DMS153 treated with DMSO at 0.1 percent for 48 hours (cell line): ENCODE results near the gene ESPNL.

Experiments
- DNase-seq: peaks from one replicate; lab custom pipeline; 2025; ENCODE audit not compliant: unreplicated experiment; lab: John Stamatoyannopoulos, UW

ESPNL gene

DNA sequence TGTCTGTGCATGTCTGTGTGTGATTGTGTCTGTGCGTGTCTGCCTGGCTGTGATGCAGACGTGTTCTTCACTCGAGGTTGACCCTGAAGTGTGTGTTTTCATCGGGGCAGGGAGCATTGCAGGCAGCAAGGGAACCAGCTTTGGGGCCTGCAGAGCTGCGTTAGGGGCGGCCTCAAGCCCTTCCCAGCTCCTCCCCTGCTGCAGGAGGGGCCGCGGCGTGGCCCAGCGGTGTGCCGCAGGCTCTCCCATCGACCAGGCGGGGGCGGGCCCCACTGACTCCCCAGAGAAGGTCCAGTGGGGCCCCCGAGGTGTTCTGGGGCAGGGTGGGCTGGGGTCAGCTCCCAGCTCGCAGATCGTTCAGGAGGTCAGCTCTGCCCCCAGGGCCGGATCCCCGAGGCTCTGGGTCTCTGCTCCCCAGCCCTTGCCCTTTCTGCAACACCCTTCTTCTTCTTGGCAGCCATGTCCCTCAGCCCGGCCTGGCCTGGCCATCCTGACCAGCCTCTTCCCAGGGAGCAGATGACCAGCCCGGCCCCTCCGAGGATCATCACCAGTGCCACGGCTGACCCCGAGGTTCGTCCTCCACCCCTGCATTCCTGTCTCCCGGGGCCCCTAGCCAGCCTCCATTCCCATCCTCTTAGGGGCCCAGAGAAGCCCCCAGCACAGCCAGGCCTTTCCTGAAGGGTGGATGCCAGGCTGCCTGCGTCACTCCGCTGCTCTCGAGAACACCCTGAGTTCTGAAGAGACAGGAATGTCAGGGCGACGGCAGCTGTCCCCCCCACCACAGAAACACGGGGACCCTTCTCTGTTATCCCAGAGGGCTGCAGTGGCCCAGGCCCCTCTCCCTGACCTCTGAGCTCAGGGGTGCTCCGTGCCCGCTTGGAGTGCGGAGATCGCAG is 27.3 kb downstream of the ESPNL start:
- no peak for DNase-seq

DNA sequence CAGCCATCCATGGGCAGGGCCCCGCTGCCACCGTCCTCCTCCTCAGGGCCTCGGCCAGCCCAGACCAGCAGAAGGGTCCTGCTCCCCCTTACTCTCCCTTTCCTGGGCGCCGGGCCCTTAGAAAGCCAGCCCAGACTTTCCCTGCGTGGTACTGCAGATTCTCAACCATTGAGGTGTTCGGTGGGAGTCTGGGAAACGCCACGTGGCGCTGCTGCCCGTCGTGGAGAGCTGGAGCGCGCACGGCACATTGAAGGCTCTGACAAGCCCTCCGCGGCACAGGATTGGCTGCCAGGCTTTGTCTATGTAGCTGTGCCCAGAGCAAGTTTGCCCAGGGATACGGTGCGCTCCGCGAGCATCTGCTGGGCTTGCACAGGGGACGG is 27.9 kb downstream of the ESPNL start:
- no peak for DNase-seq

DNA sequence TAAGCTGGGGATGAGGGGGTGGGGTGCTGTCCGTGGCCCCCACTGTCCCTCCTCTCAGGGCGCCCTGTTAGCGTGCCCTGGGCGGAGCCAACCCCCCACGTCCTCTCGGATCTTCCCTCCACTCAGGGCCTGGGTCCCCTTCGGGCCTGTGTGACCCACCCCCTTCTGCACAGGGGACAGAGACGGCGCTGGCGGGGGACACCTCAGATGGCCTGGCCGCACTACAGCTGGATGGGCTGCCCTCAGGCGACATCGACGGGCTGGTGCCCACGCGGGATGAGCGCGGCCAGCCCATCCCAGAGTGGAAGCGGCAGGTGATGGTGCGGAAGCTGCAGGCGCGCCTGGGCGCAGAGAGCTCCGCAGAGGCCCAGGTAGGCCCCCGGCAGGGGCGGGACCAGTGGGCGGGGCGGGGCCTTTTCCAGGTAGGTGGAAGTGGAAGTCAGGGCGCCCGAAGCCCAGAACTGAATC is 28.4 kb downstream of the ESPNL start:
- no peak for DNase-seq

DNA sequence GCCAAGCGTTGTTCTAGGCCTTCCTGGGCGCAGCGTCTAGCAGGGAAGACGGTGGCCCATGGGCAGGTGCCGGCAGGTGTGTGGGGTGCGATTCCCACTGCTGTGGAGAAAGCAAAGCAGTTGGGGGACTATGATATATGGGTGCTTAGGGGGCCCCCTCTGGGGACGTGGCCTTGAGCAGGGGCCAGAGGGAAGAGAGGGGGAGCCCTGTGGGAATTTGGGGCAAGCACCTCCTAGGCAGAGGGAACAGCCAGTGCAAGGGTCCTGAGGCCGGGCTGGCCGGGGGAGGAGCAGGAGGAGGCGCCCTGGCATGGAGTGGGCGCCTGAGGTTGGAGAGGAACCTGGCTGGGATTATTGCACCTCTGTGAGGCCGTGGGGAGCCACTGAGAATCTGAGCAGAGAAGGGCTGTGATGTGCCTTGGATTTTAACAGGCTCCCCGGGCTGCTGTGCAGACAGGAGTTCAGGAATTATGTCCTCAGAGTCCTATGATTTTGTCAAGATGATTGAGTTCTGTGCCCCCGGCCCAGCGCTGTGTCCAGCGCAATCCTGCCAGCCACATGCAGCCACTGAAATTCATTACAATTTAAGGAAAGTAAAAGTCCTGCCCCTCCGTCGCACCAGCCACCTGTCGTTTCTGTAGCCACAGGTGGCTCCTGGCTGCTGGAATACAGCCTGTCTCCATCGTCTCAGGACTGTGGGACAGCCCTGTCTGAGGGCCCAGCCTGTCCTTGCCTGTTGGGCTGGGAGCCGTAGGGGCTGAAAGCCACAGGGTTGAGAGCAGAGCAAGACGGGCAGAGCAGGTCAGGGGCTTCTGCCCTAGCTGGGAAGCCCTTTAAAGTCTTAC is 29.2 kb downstream of the ESPNL start:
- DNase-seq = no peak

DNA sequence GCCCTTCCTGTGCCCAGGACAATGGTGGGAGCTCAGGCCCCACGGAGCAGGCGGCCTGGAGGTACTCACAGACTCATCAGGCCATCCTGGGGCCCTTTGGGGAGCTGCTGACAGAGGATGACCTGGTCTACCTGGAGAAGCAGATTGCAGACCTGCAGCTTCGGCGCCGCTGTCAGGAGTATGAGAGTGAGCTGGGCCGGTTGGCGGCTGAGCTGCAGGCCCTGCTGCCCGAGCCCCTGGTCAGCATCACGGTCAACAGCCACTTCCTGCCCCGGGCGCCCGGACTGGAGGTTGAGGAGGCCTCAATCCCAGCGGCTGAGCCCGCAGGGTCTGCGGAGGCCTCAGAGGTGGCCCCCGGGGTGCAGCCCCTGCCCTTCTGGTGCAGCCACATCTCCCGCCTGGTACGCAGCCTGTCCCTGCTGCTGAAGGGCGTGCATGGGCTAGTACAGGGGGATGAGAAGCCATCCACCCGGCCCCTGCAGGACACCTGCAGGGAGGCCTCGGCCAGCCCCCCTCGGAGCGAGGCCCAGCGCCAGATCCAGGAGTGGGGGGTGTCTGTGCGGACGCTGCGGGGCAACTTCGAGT is 30.1 kb downstream of the ESPNL start:
- no peak for DNase-seq

DNA sequence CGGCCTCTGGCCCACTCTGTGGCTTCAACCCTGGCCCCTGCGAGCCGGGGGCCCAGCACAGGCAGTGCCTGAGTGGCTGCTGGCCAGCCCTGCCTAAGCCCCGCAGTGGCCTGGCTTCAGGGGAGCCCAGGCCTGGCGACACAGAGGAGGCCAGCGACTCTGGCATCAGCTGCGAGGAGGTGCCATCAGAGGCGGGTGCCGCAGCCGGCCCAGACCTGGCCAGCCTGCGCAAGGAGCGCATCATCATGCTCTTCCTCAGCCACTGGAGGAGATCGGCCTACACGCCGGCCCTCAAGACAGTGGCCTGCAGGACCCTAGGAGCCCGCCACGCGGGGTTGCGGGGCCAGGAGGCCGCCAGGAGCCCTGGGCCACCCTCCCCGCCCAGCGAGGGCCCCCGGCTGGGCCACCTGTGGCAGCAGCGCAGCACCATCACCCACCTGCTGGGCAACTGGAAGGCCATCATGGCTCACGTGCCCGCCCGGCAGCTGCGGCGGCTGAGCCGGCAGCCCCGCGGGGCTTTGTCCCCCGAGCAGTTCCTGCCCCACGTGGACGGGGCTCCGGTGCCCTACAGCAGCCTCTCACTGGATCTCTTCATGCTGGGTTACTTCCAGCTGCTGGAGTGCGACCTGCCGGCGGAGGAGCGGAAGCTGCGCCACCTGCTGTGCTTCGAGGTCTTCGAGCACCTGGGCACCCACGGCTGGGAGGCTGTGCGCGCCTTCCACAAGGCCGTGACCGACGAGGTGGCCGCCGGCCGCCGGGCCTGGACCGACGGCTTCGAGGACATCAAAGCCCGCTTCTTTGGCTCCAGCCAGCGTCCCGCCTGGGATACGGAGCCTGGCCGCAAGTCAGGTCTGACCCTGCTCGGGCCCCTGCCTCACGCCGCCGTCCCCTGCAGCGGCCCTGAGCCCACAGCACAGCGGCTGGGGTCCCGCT is 30.8 kb downstream of the ESPNL start:
- DNase-seq = no peak

DNA sequence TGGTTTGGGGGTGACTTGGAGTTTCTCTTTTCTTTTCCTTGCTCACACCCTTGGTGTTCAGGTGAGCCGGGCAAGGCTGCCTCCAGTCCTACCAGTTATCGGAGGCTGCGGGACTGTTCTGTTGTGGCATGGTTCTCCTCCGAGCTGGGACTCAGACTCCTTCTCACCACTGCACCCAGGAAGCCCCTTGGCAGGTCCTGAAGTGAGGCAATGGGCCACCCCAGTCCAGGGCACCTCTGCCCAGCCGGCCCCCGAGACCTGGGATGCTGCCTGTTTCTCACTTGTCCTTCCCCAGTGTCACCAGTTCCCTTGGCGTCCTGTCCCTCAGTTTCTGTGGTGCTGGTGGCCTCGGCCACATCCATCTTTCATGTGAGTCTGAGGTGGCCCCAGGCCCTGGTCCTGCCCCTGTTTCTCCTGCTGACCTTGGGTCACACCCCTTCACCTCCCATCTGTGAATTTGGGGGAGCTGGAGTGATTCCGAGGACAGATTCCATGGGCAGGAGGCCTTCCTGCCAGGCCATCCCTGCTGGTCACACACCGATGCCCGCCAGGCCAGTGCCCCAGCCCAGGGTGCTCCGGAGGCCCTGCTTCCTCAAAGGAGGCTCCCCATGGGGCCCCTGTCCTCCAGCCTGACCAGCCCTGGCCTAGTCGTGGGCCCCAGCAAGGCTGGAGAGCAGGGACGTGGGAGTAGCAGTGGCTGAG is 31.8 kb downstream of the ESPNL start:
- no peak for DNase-seq

DNA sequence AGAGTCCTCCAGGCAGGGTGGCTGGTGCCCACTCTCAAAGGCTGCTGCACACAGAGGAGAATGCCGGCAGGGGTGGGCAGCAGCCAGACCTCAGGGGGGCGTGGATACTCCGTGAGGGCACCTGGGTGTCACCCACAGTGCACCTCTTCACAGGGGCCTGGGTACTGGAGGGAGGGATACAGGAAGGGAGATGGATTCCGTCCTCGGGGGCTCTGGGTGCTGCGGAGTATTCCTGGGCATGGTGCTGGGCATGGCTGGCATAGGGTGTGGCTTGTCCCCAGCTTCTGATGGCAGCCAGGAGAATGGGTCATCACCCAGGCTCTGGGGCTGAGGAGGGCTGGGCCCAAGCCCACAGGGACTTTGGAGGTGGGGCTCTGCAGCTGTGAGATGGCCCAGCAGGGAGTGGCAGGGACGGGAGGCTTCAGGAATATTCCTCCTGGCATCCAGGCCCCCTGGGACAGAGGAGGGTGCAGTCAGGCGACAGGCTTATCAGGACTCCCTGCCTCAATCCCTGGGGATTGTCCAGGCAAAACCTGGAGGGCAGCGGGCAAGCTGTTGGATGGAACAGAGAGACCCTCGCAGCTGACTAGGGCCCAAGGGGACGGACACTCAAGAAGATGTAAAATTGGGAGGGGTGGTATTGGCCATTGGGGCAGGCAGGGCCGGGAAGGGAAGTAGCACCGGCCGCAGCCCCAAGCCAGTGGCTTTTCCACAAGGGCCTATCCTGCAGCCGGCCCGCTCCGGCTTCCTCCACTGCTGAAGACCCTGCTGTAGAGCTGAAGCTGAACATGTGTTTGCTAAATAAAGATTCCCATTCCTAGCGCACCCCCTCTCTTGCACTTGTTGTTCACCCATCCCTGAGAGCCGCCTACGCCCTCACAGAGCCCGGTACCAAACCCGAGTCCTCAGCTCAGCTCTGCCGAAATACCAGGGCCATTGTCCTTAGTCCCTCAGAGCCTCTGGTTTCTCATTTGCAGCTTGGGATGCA is 32.6 kb downstream of the ESPNL start:
- no peak for DNase-seq

DNA sequence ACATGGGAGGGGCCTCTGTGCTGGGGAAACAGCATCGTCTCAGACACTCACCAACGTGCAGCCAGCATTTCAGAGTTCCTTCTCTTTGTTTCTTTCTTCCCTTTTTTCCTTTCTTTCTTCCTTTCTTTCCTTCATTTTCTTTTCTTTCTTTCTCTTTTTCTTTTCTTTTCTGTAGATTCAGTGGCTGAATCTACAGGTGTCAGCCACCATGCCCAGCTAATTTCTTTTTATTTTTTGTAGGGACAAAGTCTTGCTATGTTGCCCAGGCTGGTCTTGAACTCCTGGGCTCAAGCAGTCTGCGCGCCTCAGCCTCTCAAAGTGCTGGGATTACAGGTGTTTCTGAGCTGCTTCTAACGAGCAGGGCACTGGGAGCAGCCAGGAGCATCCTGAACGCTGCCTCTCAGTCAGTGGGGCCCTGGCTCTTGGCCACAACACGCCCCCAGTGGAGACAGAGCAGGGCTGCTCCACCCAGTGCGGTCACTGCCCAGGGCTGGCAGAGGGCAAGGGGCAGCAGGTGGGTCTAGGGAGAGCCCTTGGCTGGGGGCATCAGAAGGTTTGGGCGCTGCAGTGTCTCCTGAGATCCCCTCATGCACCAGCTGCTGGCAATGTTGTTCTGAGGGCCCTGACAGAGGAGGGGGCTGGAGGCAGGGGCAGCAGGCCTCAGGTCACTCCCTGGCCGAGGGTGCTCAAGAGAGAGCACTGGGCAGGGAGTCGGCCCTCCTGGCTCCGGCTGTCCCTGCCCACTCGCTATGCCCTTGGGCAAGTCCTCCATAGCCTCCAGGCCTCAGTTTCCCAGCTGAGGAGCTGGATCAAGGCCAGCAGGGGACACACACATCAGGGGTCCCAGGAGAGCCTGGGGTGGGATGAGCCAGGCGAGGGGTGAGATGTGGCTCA is 33.6 kb downstream of the ESPNL start:
- DNase-seq = no peak

DNA sequence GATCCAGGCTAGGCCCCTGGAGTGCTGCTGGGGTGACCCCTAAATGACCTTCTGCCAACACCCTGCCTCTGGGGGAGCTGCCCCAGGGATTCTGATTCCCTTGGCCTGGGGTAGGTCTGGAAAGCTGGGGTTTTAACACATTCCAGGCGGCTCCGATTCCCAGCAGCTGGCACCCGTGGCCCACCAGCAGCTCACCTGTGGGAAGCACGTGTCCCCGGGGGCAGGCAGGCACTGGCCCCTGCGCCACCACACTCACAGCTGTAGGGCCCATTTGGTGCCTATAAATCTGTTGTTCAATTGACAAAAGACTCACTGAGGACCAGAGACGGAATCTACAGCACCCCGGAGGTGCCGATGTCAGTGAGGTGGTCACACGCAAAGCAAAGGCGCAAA is 34.2 kb downstream of the ESPNL start:
- no peak for DNase-seq

DNA sequence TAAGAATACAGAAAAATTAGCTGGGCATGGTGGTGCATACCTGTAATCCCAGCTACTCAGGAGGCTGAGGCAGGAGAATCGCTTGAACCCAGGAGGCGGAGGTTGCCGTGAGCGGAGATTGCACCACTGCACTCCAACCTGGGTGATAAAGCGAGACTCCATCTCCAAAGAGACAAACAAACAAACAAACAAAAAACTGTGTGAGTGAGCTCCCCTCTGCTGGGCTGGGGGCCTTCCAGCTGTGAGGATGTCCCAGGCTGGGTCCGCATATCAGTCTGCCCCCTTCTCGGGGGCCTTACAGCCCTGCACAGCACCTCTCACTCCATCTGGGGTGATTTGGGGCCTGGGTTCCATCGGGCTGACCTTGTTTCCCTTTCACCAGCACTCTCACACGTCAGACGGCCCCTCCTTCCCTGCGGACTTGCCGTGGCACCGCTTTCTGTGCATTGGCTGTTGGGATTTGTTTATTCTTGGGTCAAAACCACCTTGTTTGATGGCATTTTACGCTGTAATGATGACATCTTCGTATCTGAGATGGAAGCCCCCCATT is 35.5 kb downstream of the ESPNL start:
- no peak for DNase-seq

DNA sequence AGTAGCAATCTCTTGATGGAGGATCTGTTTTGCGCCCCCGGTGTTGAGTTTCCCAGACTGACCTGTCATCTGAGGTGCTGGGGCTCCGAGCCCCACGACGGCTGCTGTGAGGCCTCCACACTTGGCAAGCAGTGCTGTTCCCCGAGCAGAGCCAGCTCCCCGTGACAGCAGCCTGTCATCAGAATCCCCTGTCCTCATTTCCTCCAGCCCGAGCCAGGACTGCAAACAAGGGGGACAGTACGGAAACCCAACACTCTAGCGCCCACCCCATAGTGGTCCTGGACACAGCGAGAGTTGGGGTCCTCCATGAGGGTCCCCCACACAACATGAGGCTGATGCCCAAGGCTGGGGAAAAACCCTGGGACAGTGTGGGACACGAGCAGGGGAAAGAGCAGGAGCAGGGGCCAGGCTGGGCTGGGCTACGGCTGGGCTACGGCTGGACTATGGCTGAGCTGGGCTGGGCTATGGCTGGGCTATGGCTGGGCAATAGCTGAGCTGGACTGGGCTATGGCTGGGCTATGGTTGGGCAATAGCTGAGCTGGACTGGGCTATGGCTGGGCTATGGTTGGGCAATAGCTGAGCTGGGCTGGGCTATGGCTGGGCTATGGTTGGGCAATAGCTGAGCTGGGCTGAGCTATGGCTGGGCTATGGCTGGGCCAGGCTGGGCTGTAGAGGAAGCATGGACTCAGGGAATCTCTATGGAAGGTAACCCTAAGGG is 36.8 kb downstream of the ESPNL start:
- DNase-seq = no peak

DNA sequence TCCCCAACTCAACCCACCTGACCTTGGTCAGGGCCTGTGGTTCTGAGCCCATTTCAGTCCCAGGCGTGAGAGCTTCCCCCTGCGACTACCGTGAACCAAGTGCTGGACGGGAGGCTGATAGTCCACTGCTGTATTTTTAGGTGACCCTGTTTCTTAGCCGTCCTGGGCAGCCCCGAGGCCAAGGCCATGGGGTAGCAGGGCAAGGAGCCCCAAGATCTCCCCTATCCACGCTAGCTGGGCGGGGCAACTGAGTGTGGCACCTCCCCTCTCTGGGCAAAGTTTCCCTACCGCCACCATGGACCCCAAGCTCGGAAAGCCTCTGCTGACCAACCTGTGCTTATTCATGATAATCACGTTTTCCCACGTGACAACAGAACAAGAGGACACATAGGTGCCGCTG is 37.7 kb downstream of the ESPNL start:
- no peak for DNase-seq

DNA sequence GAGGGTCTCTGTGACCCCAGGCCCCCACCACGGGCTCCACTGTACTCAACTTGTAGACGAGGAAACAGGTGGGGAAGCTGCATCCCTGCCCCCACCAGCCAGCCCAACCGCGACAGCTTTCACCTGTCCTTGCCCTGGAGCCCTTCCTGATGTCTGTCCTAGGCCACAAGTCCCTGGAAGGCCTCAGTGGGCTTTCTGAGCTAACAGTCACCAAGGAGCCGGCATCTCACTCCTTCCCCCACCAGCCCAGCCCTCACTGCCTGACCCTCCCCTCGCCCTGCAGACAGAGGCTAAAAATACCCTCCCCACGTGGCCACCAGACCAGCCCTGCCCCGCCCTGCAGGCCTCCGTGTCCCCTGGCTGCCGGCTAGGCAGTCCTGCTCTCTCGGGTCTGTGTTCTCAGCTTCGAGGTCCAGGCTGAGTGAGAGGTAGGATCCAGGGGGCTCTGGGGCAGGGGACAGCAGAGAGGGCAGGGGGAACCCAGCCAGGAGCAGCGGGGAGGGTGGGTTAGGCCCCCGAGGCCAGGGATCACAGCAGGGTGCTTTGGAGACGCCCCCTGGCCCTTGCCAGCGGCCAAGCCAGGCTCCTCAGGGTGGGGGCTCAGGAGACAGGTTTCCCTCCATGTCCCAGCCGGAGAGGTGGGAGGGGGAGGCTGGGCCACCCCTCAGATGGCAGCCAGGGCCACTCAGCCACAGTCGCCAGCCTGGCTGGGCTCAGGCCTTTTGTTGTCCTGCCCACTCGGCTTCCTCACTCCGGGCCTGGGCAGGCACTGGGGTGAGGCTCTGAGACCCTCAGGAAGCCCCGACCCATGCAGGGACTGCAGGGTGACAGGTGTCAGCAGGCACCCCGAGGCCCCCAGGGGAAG is 38.4 kb downstream of the ESPNL start, which contains the start of gene KLHL30:
TSS of gene KLHL30 (plus strand) at position 338 of the 865 bp plus-strand sequence. CDS start 2,087 bp downstream, outside the sequence.
- DNase-seq = no peak

DNA sequence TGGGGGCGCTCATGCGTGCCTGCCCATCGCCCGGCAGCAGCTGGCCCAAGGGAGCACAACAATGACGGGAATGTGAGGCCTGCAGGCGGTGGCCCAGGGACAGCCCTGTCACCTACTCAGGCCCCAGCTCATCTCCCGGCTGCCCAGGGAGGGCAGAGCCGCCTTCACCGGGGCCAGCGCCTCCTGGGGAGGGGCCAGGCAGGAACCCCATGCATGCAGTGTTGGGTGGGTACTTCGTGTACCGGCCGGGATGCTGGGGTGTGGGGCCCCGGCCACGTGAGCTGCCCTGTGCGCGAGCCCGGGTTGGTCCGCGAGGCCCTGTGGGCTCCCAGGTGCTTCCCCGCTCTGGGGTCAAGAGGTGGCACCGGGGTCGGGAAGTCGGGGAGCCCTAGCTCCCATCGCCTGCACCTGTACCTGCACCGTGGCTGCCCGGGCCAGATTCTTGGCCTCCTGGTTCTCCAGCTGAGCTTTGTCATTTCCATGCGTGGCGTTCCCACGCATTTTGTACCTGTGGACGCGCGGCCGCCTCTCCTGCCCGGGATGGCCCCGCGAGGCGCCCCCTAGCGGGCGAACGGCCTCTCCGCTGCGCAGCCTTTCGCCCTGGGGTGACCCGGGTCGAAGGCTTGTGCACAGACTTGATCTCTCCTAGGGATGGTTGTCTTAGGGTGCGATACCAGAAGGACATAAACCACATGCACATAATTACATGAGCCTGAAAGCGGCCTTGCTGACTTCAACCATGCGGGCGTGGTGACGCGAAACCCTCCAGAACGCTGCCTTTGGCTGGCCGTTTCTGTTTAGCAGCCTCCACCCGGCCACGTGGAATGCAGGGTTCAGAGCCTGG is 39.3 kb downstream of the ESPNL start:
- DNase-seq = no peak
